ENCODE data around the gene SHPK.

- TF ChIP-seq CTCF (IDR thresholded peaks at IDR 0.05) (no peak), SIN3A (IDR thresholded peaks at IDR 0.05; ENCODE audit: borderline replicate concordance, insufficient read depth, low read depth, low read length) (no peak), REST (IDR thresholded peaks at IDR 0.05; ENCODE audit: insufficient read depth in 1 of 2, low read depth in 2 of 2, low read length in 1 of 2) (no peak), TCF7L2 (IDR thresholded peaks at IDR 0.05; ENCODE audit: low read depth, low read length) (no peak), POLR2AphosphoS5 (IDR thresholded peaks at IDR 0.05; ENCODE audit: low read depth, low read length) (no peak)
Observed at GRCh38 chr17:3645310-3645709, 9.3 kb upstream of the SHPK start.

Data from Panc1 (cell line).